GM19099 (cell line): ENCODE data around the gene CRYBG1.

Experiments used
- POLR2A ChIP-seq: IDR thresholded peaks from 3 replicates; pipeline ENCODE4 v1.6.1; 2011; ENCODE audit warnings: low read depth; ENCODE audit not compliant: insufficient read length; ENCODE audit errors: extremely low read depth

The CRYBG1 gene

GRCh38 chr6:106390088-106390487, 29.6 kb downstream of the CRYBG1 start:
- TF ChIP-seq POLR2A: no peak

- TF ChIP-seq POLR2A: no peak
Measured at GRCh38 chr6:106396426-106397220, 36.1 kb downstream of the CRYBG1 start.

DNA sequence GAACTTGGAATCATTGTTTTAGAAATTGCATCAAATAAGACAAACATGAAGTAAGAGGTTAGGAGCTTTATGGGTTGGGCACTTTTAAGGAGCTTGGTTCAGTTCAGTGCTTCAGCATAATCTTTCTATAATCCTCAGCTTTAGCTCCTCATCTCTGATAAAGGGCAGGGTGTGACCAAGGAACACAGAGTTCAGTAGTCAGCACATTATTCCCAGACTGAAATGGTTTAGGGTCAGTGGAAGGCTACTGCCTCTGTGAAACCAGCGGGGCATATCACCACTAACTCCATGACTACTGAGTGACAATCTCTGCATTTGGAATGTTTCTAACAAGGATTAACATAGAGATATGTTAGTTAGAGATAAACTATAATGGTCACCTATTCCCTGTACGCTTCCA, 36.9 kb downstream of the CRYBG1 start:
- TF ChIP-seq POLR2A: no peak

GRCh38 chr6:106398621-106399020, 38.1 kb downstream of the CRYBG1 start:
- TF ChIP-seq POLR2A: no peak

DNA sequence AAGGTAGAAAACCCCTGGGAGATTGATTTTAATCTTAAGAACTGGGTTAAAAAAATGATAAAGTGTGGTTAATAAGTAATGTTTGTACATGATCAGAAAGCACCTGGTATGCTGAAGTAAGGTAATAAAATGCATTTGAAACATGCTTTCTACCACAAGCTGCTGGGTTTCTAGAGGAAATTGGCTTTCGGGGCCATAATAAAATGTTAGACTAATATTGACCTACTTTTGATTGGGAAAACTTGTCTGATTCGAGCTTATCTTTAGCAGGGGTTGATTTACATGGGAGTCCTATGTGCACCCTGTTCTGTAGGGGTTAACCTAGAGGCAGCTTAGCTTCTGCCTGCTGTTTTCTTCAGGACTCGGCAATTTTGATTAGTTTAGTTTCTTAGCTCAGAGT, 50.5 kb downstream of the CRYBG1 start:
- TF ChIP-seq POLR2A: no peak

GRCh38 chr6:106411643-106412200, 51.2 kb downstream of the CRYBG1 start:
- TF ChIP-seq POLR2A: no peak

- no peak for TF ChIP-seq POLR2A
Measured at GRCh38 chr6:106413016-106413415, 52.5 kb downstream of the CRYBG1 start.

GRCh38 chr6:106413722-106414121, 53.2 kb downstream of the CRYBG1 start:
- TF ChIP-seq POLR2A: no peak

- TF ChIP-seq POLR2A: no peak
Measured at GRCh38 chr6:106415921-106416320, 55.4 kb downstream of the CRYBG1 start.

DNA sequence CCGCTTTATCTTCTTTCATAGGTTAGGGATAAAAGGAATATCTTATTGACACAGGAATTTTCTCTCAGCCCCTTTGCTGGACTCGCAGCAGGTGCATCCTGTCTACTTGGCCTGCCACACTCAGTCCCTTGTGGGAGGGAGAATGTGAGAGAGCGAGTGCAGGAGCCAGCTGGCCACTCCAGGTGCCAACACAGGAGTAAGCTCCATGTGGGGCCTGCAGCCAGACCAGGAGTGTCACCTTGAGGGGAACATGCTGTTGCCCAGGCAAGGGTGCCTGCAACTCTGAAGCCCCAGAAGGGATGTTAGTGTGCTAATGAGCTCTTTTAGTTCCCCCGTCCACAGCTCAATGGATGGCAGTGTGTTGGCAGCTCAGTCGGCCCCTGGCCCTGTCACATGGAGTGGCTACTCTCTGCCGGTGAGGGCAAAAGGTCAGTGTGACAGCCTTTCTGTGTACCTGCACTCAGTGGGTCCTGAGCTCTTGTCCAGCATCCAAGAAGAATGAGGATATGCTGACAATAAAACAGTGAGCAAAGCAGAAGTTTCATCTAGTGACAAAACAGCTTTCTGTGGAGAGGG, 57.1 kb downstream of the CRYBG1 start:
- TF ChIP-seq POLR2A: no peak

DNA sequence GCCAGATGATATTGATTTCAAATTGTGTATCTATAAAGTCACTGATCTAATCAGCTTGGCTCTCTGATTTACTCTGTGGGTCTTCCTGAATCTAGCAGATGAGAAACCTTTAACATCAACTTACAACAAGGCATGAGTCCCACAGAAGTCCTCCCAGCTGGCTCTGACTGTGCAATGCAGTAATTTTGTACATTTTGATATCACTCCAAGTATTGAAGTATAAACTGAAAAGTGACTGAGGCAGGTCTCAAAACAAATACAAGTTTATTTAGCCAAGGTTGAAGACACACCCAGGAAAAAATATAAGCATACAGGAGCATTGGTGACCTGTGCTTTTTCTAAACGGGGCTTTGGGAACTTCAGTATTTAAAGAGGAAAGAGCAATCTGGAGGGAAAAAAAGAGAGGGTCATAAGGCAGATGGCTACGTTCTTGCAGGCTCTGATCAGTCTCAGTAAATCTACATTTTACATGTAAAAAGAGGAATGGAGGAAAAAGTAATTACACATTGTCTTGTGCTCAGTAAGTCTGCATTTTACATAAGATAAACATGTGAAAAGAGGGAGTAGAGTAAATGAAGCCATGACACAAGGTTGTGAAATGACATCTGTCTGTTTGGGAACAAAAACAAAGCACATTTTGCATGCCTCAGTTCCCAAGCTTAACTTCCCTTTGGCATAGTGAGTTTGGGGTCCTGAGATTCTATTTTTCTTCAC, 59.5 kb downstream of the CRYBG1 start:
- no peak for TF ChIP-seq POLR2A

DNA sequence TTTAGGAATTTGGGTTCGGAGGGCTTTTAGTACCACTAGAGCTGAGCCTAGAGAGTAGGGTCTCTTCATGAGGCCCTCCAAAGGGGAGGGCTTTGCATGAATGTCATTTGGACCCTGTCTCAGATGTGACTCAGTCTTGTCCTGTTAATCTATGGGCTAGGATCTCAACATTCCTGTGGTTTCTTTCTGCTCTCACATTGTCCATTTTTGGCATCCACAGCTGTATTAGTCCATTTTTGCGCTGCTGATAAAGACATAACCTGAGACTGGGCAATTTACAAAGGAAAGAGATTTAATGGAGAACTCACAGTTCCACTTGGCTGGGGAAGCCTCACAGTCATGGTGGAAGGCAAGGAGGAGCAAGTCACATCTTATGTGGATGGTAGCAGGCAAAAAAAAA, 61.0 kb downstream of the CRYBG1 start:
- TF ChIP-seq POLR2A: no peak

GRCh38 chr6:106422534-106422933, 62.0 kb downstream of the CRYBG1 start:
- TF ChIP-seq POLR2A: no peak

GRCh38 chr6:106425382-106425781, 64.9 kb downstream of the CRYBG1 start:
- TF ChIP-seq POLR2A: no peak

DNA sequence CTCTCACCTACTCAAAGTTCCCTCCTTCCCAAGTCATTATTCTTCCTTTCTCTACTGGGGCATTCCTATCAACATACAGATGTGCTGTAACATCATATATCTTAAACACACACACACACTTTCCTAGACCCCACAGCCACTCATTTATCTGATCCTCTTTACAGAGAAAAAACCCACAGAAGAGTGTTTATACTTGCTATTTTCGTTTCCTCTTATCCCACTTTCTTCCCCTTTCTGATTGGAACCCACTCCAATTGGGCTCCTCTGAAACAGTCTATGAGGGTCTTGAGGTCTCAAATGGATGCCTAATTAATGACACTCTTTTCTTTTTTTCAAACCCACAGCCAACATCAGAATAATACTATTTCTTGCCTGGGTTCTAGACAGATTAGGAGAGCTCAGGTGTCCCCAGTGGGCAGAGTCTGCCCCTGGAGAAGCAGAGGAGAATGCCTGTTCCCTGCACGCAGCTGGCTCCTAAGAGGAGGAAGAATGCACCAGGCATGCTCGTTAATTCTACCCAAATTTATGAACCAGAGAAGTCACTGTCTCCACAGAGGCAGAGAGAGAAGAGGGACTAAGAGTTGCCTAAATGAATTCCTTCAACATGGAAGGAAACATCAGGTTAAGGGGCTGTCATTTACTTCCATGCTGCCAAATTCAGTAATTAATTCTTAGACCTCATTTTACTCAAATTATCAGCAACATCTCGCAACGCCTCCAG, 65.9 kb downstream of the CRYBG1 start:
- no peak for TF ChIP-seq POLR2A
